ENCODE measurements around the gene FAM177A1. TPM values are rescaled to one million over a fixed set of nuclear protein-coding genes. Genes with fewer than 3 reads are reported as not detected.
"Not testable (repeated sequence)": the region's sequence is repeated elsewhere in the genome, so short reads cannot be mapped to it uniquely, and the experiment has no call there.

FAM177A1 gene
- total and polyA plus RNA-seq, 10 donors: 17.5 to 47.0 (median 25.6) TPM

DNA sequence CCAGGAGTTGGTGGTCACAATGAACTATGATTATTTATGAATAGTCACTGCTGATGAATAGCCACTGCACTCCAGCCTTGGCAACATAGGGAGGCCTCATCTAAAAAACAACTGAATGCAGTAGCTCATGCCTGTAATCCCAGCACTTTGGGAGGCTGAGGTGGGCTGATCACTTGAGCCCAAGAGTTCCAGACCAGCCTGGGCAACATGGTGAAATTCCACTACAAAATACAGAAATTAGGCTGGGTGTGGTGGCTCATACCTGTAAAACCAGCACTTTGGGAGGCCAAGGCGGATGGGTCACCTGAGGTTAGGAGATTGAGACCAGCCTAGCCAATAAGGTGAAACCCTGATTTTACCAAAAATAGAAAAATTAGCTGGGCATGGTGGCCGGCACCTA lies 13.5 kb upstream of the FAM177A1 start:
- intact Hi-C loops (cut with DNase I; ENCODE audit: low total_unique reads): no loop called here
- TF ChIP-seq CTCF (IDR thresholded peaks at IDR 0.05 in 8 of 11, conservative IDR thresholded peaks at IDR 0.05 in 3 of 11) (no peak), POLR2A (IDR thresholded peaks at IDR 0.05) (no peak), POLR2AphosphoS5 (IDR thresholded peaks at IDR 0.05) (no peak)
- H3K9me3 ChIP-seq: peaks cover 3 to 39% (median 30%) of the 10 kb centered on the region in 8 donors
- H3K27ac ChIP-seq: no peak overlapping the region
- DNase-seq: peak; percentile 14
- no peaks in the 10 kb centered on the region for H3K27me3 ChIP-seq (replicated peaks in 1 of 7)
- H3K4me3 ChIP-seq: no peak overlapping the region
- peaks cover 0 to 72% (median 56%) of the 10 kb centered on the region in 6 donors for H3K36me3 ChIP-seq
- 93 to 100% (median 97%) methylated on average over 2 of the region's 2 CpGs for WGBS, 5 donors
- H3K4me1 ChIP-seq: no peaks in the 10 kb centered on the region

DNA sequence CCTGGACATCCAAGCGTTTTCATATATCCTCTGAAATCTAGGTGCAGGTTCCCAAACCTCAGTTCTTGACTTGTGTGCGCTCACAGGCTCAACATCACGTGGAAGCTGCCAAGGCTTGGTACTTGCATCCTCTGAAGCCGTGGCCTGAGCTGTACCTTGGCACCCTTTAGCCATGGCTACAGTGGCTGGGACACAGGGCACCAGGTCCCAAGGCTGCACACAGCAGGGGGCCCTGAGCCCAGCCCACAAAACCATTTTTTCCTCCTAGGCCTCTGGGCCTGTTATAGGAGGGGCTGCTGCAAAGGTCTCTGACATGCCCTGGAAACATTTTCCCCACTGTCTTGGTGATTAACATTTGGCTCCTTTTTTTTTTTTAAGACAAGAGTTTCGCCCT lies 11.6 kb upstream of the FAM177A1 start:
- Histone ChIP-seq H3K4me1 (no peaks in the 10 kb centered on the region), H3K36me3 (peaks cover 0 to 54% (median 40%) of the 10 kb centered on the region in 6 donors), H3K27me3 (replicated peaks in 1 of 7) (no peaks in the 10 kb centered on the region), H3K9me3 (peaks cover 3 to 39% (median 30%) of the 10 kb centered on the region in 8 donors), H3K4me3 (no peak overlapping the region), H3K27ac (no peak overlapping the region)
- intact Hi-C loops (cut with DNase I; ENCODE audit: low total_unique reads): no loop called here
- TF ChIP-seq POLR2AphosphoS5 (IDR thresholded peaks at IDR 0.05) (no peak), POLR2A (IDR thresholded peaks at IDR 0.05) (no peak), CTCF (IDR thresholded peaks at IDR 0.05 in 8 of 11, conservative IDR thresholded peaks at IDR 0.05 in 3 of 11) (no peak)
- DNase-seq: no peak
- WGBS, 5 donors: 86 to 100% (median 98%) methylated on average over 5 of the region's 5 CpGs

DNA sequence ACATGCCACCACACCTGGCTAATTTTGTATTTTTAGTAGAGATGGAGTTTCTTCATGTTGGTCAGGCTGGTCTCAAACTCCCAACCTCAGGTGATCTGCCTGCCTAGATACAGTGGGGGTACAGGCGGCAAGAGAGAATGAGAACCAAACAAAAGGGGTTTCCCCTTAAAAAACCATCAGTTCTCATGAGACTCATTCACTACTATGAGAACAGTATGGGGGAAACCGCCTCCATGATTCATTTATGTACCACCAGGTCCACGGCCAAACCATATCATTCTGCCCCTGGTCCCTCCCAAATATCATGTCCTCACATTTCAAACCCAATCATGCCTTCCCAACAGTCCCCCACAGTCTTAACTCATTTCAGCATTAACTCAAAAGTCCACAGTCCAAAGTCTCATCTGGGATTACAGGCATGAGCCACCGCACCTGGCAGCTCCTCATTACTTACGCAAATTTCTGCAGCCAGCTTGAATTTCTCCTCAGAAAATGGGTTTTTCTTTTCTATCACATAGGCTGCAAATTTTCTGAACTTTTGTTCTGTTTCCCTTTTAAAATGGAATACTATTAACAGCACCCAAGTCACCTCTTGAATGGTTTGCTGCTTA lies 11.0 kb upstream of the FAM177A1 start:
- WGBS, 5 donors: 75 to 94% (median 88%) methylated on average over 5 of the region's 5 CpGs
- Histone ChIP-seq H3K36me3 (peaks cover 0 to 47% (median 33%) of the 10 kb centered on the region in 6 donors), H3K9me3 (peaks cover 3 to 39% (median 30%) of the 10 kb centered on the region in 8 donors)
- H3K4me3 ChIP-seq; DNase-seq; H3K27me3 ChIP-seq (replicated peaks in 1 of 7); H3K27ac ChIP-seq; intact Hi-C loops (cut with DNase I; ENCODE audit: low total_unique reads); H3K4me1 ChIP-seq: not testable (repeated sequence)

DNA sequence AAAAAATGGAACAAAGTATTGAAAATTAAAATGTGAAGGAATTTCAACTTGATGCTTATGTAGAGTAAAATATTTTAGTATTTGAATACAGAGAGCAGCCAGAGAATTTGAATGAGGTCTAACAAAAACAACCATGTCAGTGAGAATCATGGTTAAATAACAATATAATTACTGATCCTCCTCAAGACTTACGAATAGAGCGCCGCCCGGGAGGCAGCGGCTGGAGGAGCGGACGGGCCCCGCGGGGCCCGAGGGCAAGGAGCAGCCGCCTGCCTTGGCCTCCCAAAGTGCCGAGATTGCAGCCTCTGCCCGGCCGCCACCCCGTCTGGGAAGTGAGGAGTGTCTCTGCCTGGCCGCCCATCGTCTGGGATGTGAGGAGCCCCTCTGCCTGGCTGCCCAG lies 7.8 kb upstream of the FAM177A1 start:
- intact Hi-C loops (cut with DNase I; ENCODE audit: low total_unique reads); DNase-seq; H3K4me3 ChIP-seq; H3K4me1 ChIP-seq; H3K27me3 ChIP-seq (replicated peaks in 1 of 7); H3K27ac ChIP-seq: not testable (repeated sequence)
- 90 to 100% (median 96%) methylated on average over 1 to 11 of the region's 17 CpGs for WGBS, 5 donors
- Histone ChIP-seq H3K36me3 (peaks cover 0 to 15% (median 7%) of the 10 kb centered on the region in 6 donors), H3K9me3 (peaks cover 3 to 30% (median 22%) of the 10 kb centered on the region in 8 donors)

DNA sequence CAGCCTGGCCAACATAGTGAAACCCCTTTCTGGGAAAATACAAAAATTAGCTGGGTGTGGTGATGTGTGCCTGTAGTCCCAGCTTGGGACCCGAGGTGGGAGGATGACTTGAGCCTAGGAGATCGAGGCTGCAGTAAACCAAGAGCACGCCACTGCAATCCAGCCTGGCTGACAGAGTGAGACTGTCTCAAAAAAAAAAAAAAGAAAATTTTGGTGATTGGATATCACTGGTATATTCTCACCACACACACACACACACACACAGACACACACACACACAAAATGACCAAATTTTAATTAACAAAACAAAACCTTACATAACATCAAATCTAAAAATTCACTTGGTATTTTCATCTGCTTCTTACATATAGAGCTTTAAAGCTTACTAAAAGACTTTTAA lies 3.4 kb upstream of the FAM177A1 start:
- Histone ChIP-seq H3K4me3 (no peak overlapping the region), H3K36me3 (no peaks in the 10 kb centered on the region), H3K27ac (peak overlapping the region in 3 of 8 donors; percentile 14 to 53 (median 47)), H3K4me1 (peaks cover 6 to 22% (median 16%) of the 10 kb centered on the region in 6 donors), H3K9me3 (no peaks in the 10 kb centered on the region), H3K27me3 (replicated peaks in 1 of 7) (no peaks in the 10 kb centered on the region)
- WGBS, 5 donors: 86 to 96% (median 93%) methylated on average over 3 of the region's 3 CpGs
- TF ChIP-seq POLR2AphosphoS5 (IDR thresholded peaks at IDR 0.05): no peak
- no peak for TF ChIP-seq POLR2A (IDR thresholded peaks at IDR 0.05)
- TF ChIP-seq CTCF (IDR thresholded peaks at IDR 0.05 in 8 of 11, conservative IDR thresholded peaks at IDR 0.05 in 3 of 11): no peak
- DNase-seq: no peak
- intact Hi-C loops (cut with DNase I; ENCODE audit: low total_unique reads): no loop called here

Data from spleen (tissue), 11 donors.